Middle frontal gyrus (tissue), 1 donor: ENCODE data around the gene GPRC5D.
A peak's percentile ranks its signal among the peaks of the same experiment; 100 is the strongest.

Source experiments
- DNase-seq: peaks from one replicate; pipeline ENCODE4 v3.0.0-alpha.2; 2015; ENCODE audit warnings: low spot score; ENCODE audit errors: extremely low spot score

The GPRC5D gene

DNA sequence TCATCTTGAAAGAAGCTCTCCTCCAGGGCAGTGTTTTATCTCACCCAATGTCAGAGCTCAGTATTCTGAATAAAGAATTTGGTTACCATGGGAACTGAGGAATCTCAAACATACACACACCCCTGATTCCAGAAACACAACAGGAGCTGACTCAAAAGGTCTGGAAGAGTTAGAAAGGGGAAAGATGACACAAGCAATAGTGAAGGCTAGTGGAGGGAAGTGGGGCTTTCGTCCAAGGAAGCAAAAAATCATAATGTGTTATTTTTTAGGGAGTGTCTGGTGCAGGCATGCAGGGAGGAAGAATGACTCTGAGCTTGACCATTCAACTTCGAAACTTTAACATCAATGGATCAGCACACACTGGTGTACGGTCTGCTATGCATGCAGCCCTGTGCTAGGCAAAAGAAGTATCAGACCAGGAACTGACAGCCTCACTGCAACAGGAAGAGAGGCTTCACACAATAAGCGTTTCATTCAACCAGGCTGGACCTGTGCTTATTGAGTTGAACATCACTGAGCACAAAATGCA, 27.8 kb upstream of the GPRC5D start:
- DNase-seq, result no peak

- DNase-seq, result no peak
Observed at GRCh38 chr12:12979126-12979525, 27.2 kb upstream of the GPRC5D start.

DNA sequence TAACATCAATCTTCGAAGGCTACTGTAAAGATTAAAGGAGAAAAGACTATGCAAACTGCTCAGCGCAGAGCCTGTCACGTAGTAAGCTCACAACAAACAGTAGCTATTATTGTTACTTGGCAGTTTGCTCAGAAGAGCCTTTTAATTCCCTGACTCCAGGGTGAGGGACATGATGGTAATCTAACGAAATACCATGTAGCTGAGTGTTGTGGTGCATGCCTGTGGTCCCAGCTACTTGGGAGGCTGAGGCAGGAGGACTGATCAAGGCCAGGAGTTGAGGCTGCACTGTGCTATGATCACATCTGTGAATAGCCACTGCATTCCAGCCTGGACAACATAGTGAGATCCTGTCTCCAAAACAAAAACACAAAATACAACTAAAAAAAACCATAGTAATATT, 25.3 kb upstream of the GPRC5D start:
- DNase-seq, result no peak

DNA sequence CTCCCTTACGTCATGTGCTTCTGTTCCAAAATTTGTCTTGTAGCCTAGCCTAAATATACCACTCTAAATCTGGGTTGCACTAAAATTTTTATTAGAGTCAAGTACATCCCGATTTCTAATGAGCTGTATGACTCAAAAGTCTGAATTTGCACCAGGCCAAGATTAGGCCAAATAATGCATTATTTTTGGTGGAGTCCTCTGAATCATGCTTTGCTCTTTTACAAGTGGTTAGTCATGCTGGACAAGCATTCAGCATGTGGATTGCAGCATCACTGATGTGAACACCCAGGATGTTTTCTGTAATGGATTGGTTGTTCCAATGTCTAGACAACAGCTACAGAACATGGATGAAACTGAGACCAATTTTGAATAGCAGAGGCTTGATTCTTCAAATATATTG, 24.4 kb upstream of the GPRC5D start:
- DNase-seq, result no peak

DNA sequence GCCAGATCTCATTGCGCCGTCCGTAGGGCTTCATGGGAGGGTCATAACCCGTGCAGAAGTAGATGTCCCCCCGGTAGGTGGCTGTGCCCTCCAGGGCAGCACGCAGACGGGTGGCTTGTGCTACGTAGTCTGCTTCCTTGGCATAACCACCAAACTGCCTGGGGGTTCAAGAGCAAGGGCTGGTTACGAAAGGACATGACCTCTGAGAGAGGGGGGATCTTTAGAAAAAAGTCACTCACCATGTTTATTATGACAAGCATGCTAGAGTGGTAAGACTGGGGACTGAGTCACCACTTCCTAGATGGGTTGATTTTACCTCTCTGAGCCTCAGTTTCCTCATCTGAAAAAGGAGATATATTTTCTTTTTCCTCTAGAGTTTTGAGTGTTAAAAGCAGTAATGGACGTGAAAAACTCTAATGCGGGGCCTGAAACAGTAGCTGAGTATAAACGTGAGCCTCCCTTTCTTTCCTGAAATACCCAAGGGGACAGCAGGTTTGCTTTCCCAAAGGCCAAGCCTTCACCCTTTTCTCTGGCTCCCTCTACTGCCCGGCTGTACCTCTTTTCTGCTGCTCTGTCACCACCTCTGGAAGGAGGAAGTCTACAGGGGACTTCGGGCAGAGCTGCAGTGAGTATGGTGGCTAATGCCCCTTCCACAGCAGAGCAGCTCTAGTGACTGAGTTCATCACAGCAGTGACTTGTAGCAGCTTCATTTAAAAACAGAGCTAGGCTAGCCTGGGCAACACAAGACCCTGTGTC, 23.5 kb upstream of the GPRC5D start:
- DNase-seq, result no peak

- DNase-seq, result no peak
Observed at GRCh38 chr12:12974211-12974610, 22.2 kb upstream of the GPRC5D start.

DNA sequence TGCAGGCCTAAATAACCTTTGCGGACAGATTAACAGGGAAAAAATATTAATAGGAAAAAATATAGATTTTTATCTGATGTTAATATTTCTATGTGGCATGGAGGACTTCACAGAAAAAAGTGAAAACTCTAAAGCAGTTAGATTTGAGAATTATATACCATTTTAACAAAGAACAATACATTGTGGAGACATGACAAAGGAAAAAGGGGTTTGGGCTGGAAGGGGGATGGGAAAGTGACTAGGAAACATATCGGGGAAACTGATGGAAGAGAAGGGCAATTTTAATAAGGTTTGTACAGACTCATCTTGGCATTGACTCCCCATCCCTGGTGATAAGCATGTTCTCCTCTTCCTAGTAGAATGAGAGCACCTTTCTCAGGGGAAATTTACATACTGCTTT, 21.0 kb upstream of the GPRC5D start:
- DNase-seq, result no peak

DNA sequence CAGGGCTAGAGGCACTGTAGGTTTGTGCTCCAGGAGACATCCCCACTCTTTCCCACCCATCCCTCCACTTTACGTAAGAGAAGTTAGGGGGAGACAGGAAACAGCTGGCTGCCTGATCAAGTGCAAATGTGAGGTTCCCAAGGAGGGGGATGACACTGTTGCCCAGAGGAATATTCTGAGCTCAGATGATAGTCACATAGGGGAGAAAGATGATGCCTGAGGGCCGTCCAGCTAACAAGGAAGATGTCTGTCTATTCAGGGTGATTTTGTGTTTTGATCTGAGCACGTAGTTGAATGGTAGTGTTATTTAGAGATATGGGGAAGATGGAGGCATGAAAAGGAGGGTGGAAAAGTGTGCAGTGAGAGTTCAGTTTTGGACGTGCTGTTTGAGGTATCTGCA, 13.9 kb upstream of the GPRC5D start:
- DNase-seq, result no peak

DNA sequence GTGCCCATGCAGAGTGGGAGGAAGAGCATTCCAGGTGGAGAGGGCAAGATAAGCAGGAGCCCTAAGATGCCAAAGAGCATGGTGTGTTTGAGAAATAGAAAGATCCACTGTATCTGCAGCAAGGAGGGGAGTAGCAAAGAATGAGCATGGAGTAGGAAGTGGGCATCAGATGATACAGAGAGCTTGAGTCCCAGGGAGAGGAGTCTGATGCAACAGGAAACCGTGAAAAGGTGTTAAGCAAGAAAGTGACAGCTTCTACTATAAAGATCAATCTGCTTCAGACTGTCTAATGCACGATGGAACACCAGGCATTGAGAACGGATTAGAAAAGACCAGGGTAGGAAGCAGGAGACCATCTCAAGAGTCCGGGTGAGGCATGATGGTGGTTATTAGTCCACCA, 12.3 kb upstream of the GPRC5D start:
- no peak for DNase-seq

- DNase-seq, result no peak
Observed at GRCh38 chr12:12960639-12961209, 8.8 kb upstream of the GPRC5D start.

DNA sequence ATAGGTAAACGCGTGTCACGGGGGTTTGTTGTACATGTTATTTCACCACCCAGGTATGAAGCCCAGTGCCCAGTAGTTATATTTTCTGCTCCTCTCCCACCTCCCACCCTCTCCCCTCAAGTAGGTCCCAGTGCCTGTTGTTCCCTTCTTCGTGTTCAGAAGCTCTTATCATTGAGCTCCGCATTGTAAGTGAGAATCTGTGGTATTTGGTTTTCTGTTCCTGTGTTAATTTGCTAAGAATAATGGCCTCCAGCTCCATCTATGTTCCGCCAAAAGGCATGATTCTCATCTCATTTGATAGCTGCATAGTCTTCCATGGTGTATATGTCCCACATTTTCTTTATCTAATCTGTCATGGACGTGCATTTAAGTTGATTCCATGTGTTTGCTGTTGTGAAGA, 6.9 kb upstream of the GPRC5D start:
- DNase-seq, result no peak

DNA sequence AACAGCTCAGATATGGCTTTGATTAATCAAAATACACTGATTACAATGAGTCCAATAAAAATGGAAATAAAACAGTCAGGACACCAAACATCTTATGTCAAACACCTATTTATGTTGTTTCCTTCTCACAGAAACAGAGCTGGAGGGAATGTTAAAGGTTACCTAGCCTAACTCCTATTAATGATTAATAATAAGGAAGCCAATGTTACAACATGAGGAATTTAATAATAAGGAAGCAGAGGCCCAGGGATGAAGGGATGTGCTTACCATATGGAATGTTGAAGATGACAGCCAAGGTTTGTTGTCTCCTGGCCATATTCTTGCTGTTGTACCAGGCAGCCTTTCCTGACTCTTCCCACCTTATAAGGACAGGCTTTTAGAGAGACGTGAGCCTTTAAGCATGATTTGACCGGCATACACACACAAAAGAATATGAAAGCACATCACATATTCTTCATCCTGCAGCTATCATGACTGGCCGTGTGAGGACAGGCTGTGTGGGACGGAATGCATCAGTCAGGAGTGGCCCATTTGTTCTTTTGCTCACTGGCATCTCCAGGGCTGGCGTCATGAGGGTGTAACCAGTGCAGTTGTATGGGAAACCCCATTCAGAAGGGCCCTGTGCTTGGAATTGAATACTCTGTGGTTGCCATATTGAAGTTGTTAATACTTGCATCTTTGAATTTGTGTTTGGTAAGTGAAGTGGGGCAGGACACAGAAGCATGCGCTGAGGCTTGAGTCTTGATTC, 3.1 kb upstream of the GPRC5D start:
- no peak for DNase-seq

DNA sequence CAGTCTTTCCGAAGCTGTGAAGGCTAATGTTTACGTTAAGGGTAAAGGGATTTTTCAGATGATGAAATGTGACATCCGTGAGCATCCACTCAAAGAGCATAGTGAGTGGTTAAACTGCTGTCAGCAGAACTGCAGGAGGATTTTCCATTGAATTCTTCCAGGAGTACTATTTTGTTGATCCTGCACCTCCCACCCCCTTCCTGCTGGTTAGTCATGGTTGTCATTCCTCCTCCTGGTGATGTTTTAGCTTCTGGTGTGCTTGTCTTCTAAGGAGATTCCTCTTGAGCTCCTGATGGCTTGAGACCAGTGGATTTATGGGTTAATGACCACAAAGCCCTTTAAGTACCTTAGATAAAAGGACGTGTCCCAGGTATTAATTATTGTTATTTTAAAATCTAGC, 2.4 kb upstream of the GPRC5D start:
- DNase-seq, result no peak

DNA sequence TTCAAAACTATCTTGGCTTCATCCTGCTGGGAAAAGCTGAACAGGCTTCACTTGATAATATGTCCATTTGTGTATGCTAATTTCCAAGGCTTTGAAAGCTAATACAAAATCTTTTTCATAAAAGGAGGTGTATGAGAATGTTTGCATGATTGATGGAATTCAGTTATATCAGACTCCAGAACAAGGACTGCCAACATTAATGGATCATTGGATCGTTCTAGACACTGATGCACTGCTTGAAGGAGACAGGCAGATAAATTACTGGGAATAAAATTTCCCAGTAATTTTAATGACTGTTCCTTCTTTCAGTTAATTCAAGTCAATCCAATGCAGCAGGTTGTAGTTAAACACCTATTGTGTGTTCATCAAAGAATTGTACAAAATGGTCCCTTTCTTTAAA, 466 bp downstream of the GPRC5D start:
- DNase-seq, result no peak

DNA sequence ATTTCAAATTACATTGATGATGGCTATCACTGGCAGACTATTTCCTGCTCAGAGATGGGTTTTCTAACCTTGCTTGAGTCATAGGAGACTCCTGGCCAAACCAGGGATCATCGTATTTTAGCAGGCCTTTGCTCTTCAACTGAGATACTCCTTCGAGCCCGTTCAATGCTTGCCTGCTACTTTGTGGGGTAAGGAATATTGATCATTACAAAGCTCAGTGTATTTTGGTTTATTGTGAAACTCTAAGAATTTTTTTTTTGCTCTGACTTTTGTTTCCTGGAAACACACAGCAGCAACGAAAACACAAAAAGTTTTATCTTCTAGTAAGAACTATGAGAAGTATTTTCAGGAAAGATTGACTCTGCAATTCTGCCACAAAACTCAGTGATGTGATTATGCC, 4.1 kb downstream of the GPRC5D start:
- DNase-seq, result no peak

- DNase-seq, result peak; percentile 61
Observed at GRCh38 chr12:12946686-12947355, 5.1 kb downstream of the GPRC5D start.

GRCh38 chr12:12945591-12945990, 6.4 kb downstream of the GPRC5D start:
- no peak for DNase-seq

DNA sequence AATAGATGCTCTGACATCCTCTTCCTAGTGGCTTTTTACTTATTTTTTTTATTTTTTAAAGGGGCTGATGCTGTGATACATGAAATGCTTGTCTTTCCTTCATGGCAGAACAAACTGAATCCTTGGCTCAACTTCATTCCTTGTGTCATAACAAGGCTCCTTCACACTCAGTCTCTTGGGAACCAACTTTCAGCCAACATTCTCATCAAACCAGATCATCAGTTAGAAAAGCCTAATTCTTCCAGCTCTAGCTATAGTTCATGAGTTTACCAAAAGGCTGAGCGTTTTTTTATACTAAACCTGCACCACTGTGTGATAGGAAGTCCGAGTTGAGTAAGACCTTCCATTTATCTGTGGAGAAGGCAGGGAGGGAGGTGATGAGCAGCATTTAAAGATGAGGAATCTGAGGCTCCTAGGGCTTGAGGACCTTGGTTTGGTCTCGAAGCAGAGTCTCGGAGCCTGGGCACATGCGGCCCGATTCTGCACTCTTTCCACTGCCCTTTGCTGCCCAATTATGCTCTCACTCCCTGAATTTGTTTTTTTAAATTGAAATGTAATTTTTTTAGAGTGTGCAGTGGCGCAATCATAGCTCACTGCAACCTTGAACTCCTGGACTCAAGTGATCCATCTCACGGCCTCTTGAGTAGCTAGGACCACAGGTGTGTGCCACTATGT, 8.2 kb downstream of the GPRC5D start:
- no peak for DNase-seq

DNA sequence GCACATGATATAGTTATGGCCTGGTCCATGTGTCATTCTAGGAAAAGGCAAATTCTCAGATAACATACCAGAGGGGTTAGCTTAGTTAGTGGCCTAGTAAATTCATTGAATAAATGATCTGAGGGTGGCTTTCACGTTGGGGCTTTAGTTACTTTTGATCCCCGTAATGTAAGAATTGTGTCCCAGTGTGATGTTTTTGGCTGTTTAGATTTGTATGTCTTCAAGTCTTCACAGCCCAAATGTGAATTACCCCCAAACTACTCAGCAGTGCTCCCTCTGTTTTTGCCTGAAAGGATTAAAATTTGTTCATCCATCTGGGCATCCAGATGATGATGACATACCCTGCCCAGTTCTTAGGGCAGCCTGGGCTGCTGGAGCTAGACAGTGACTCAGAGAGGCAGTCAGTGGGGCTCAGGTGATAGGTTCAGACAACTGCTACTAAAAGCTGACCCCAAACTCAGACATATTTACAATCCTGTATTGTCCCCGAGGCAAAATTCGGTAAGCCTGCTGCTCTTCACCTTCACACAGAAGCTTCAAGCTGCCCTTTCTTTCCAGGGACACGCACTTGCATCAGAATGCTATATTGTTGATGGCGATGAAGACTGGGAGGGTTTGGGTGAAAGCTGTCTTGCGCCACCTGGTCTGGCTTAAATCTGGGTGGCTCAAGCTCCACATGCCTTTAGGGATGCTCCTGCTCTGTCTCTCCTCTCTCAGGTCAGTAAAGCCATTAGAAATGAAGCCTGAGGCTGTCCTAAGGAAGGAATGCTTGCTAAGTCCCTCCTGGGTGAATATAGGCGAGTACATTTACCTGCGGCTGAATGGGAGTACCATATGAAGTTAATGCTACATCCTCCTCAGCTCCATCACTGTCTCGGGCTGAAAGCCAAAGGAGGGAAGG, 10.3 kb downstream of the GPRC5D start:
- no peak for DNase-seq

DNA sequence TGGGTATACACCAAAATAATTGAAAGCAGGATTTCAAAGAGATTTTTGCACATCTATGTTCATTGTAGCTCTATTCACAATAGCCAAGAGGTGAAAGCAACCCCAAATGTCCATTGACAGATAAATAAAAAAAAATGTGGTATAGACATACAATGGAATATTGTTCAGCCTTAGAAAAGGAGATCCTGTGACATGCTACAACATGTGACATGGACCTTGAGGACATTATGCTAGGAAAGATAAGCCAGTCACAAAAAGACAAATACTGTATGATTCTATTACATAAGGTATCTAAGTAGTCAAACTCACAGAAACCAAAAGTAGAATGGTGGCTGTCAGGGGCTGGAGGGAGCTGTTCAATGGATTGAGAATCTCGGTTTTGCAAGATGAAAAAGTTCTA, 12.1 kb downstream of the GPRC5D start:
- DNase-seq, result no peak
